Embryonic facial prominence (tissue), 1 donor: ENCODE measurements around the gene B3GLCT.
"Not testable (repeated sequence)": the region's sequence is repeated elsewhere in the genome, so short reads cannot be mapped to it uniquely, and the experiment has no call there.

Source experiments
- DNase-seq: peaks from one replicate; pipeline ENCODE4 v3.0.0-alpha.2; 2016; ENCODE audit errors: extremely low spot score

Gene B3GLCT

DNA sequence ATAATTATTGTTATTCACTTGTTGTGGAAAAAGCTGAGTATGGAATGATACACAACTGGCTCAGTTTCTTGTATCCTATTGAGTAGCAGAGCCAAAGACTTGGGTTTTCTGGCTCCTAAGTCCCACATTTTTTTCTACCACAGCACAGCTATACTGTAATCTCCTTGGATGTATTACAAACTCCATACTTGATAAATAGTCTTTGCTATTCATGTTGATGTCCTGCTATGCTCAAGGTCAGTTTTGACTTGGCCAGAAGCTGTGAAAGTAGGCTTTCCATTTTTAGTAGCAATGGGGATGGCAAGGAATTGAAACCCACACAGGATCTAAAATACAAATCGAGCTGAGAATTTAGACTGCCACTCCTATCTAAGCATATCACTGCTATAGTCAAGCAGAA, 79.1 kb downstream of the B3GLCT start:
- no peak for DNase-seq

DNA sequence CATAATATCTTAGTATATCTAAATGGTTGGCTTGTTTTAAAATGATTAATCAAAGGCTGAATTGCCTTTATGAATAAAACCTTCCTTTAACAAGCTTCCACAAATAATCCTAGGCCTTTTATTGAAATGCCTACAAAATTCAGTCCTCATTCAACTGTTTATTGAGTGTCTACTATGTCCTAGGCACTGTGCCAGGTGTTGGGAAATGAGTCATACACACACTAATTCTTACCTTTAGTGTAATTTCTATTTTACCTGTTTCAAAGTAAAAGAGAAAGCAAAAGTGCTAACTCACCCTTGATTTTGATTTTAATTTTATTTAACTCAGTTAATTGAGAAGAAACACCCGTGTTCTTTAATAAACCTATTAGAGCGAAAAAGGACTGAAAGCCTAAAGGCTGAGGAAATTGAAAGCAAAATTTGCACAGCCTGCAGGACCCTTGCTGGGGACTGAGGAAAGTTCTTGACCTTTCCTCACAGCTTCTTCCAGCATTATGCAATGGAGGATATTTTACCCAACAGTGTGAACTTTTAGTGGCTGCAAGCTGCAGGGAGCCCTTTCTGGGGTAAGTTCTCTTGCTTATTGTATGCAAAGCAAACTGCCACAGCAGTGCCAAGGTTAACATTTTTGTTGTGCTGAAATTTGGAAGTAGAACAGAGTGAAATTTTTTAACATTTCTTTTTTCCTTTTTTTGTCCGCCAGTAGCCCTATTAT, 83.1 kb downstream of the B3GLCT start:
- DNase-seq = no peak

DNA sequence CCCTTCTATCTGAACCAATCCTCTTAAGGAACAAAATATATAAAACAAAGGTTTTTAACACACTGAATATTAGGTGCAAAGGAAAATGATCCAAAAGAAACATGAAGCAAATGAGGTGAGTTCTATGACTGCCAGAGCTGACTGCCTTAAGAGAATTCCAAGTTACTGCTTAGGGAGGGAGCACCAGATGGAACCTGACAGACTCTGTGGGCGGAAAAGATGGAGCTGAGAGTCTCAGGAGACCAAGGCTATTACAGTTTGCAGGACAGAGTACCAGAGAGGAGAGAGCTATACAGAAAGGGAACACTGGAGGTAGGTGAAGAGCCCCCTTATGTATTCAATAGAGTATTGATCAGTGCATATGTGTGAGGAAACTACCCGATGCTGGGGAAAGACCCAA, 87.2 kb downstream of the B3GLCT start:
- no peak for DNase-seq

DNA sequence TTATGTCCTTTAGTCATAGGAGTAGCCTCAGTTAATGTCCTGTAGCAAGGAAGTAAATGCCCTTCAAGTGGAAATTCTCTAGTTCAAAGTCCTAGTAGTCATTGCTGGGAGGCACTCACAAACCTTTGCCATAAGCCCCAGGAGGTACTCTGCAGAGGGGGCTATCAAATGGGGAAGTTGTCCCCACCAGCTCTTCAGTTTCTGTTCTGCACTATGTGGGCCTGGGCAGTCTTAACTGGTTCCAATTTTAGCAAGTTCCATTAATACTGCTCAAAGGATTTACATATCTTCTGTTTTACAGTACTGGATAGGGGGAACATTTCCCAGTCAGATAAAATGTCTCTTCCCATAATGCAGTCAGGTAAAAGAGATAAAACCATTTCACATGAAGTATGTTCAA, 101.3 kb downstream of the B3GLCT start:
- DNase-seq = no peak

DNA sequence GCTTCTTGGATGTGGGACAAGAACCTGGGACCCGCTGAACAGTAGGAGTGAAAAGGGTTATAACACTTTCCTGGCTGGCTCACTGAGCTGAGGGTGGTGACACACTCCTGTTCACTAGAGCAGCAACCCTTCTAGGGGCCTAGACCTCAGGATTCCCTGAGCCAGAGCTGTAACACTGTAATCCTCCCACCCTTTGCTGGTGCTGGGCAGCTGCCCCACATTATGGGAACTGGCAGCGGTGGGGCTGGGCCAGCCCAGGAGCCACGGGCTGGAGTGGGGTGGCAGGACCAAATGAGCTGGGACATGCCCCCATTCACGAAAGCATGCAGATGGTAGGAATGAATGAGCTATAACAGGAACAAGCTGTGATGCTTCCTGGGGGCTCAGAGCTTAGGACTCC, 110.6 kb downstream of the B3GLCT start:
- no peak for DNase-seq

DNA sequence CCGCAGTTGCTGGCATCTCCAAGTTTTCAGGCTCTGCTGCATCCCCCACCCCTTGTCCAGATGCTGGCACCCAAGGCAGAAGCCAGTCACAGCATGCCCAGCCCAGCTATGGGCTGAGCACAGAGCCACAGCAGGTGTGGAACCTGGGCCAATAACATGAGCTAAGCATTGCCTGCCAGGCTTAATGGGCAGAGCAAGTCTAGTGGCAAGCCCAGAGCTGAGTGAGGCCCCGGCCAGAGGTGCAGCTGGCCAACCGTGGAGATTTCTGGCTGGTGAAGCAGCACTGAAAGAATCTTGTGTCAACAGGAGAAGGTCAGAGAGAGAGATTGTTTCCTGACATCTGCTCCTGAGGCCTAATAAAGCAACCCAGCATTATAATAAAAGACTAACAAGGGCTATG, 111.0 kb downstream of the B3GLCT start:
- DNase-seq = no peak

DNA sequence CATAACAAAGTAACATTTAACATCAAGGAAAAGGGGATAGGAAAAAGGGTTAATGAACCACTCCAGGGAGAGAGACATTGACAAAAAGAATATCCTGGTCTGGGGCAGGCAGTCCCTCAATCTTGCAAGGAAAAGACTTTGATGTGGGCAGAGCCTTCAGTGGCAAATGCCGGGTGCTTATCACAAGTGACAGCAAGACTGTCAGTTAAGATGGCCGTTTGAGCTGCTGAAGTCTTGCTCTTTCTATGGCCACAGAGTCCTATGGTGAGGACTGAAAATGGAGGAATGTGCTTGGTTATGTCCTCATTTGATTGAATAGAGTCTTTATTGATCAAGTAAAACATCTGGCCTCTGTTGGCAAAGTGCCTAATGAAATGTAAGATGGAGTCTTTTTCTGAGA, 112.1 kb downstream of the B3GLCT start:
- no peak for DNase-seq

DNA sequence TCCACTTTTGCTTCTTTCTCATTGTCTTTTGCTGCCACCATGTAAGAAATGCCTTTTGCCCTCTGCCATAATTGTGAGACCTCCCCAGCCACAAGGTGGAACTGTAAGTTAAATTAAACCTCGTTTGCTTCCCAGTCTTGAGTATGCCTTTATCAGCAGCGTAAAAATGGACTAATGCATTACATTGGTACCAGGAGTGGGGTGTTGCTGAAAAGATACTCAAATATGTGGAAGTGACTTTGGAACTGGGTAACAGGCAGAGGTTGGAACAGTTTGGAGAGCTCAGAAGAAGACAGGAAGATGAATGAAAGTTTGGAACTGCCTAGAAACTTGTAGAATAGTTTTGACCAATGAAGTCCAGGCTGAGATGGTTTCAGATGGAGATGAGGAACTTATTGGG, 115.2 kb downstream of the B3GLCT start:
- DNase-seq = no peak

DNA sequence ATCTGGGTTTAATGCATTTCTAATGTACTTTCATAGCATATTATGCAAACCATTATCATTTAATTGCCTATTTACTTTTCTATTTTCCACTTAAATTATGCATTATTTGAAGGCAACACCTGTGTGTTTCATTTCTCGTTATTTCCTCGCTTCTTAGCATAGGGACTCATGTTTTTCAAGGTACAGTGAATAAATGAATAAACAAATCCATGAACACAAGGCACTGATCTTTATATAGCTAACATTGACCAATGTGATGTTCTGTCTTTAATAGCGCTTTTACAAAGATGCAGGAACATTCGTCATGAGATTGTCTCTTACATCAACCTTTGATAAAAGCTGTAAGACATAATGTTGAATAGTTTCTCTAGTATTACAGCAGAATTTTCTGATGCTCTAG, 121.2 kb downstream of the B3GLCT start:
- no peak for DNase-seq

DNA sequence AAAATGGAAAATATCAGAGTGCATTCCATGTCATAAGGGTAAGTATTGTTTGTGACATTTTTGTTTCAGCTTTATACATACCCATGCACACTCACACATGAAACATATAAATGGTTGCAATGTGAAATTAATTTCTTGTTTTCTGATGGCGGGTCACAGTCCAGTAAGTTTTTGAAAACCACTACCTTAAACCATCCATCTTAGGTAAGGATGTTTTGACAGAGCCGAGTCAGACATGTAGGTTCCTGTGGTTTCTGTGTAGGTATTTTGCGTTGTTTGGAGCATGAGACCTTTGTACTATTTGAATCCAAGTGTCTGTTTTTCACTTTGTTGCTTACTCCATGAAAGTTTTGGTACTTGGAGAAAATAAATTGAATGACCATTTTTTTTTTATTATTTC, 121.7 kb downstream of the B3GLCT start:
- DNase-seq = no peak

DNA sequence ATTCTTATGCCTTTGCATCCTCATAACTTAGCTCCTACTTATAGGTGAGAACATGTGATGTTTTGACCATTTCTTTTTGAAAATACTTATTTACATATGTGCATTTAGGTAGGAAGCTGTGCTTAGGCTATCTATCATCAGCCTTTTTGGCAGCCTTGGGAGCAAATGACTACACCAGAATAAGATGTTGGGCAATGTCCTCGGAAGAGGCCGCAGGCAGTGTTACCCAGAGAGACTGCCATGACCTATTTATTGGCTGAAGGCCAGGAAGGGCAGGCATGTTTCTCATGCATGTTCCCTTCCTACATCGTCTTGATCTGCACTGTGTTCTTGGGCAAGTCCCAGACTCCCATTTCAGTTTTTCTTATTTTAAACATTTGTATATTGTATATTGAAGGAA, 122.3 kb downstream of the B3GLCT start:
- no peak for DNase-seq

DNA sequence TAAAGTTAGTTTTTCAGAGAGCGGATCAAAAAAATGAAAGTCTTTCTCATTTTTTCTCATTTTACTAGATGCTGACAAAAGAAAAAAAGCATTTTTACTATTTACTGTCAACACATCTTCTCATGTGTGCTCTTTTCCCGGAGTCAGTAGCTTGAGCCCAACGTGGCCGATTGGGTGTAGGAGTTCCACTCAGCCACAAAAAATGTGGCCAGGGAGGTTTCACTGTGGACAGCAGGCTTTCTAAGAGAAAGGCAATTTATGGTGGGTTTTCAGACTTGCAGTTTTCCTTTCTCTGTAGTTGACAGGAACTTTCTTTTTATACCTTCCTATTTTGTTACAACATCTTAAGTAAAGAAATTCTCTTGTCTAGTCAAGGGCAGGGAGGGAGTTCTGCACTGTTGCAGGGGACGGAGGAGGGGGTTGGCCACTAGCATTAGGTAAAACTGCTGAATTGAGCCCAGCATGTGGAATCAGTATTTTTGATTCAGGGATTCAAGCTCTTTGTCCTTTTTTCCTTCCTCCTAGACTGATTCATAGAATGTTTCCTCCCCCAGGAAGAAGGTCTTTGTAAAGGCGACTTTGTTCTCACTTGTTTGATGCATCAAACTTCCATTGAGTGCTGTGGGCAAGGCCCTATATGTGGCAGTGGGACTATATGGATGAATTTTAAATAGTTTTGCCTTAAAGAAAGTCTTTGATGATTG, 123.1 kb downstream of the B3GLCT start:
- DNase-seq = no peak

DNA sequence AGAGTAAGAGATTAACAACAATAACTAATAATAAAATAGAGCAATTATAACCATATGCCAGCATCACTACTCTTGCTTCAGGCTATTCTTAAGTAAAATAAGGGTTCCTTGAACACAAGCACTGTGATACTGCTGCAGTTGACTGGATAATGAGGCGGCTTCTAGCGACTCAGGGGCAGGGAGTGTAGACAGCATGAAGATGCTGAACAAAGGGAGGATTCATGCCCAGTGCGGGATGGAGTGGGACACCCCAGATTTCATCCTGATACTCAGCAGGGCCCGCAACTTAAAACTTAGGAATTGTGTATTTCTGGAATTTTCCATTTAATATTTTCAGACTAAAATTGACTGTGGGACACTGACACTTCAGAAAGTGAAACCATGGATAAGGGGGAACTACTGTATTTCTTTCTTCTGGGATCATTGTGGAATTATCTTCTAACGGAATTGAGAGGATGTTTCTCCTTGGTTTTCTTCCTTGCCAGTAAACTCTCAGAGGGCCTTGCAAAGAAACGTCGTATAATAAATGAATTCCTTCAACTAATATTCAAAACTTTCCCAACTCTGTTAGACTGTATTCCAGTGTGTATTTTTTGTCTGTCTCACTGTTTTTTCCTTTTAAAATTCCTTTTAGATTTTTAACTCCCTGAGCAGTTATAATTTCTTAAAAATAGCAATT, 127.5 kb downstream of the B3GLCT start:
- no peak for DNase-seq

DNA sequence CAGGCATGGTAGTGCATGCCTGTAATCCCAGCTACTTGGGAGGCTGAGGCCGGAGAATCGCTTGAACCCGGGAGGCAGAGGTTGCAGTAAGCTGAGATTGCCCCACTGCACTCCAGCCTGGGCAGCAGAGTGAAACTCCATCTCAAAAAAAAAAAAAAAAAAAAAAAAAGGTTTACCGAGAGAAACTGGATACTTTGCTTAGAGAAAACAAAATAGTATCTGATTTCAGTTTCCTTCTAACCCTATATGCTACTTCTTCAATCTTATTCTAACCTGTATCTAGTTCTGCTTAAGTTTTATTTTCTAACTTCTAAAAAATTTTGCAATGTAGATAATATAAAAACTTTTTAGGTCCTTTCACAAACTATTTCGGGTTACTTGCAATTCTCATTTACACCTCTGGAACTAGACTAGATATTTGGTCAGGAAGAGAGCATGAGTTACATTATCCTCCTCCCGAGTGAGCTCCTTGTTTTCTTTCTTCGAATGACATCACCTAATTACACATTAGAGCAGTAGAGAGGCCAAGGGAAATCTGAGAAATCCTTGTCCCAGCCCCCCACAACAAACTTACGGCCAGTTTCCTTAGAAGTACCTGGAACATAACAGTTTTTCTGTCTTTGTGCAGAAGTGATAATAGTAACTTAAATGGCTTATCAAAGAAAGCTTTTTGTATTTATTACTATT, 128.9 kb downstream of the B3GLCT start:
- DNase-seq = peak; percentile 18

DNA sequence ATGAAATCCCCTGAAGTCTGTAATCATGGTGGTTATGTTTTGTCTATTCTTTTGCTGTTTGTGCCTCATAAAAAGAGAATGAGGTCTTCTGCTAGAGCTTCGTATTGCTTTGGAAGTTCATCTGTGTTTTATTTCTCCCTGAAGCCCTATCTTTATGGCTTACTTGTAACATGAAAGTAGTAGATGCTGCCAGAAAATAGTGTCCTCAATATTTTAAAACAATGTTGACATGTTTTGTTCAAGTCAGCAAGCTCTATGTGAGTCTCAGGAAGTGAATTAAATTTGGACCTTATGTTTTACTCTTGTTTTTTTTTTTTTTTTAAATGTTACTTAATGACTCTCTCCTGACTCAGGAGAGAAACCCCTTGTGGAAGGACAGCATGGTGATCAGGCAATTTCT, 130.5 kb downstream of the B3GLCT start:
- DNase-seq = no peak

DNA sequence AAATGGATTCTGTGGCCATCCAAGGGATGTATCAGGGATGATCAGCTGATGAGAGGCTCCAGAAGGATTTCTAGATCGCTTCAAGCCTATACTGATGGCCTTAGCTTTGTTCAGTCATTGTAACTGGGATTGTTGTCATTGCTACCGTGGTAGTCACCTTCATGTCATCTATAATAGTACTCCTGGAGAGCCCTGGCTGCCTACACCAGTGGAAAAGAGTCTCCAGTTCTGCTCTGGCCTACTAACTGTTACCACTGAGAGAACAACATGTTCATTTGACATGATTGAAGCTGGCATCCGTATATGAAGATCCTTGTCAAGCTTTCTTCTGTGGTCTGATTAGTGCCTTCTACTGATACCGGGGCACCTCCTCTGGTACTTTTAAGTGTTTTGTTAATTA, 131.3 kb downstream of the B3GLCT start:
- DNase-seq = no peak

DNA sequence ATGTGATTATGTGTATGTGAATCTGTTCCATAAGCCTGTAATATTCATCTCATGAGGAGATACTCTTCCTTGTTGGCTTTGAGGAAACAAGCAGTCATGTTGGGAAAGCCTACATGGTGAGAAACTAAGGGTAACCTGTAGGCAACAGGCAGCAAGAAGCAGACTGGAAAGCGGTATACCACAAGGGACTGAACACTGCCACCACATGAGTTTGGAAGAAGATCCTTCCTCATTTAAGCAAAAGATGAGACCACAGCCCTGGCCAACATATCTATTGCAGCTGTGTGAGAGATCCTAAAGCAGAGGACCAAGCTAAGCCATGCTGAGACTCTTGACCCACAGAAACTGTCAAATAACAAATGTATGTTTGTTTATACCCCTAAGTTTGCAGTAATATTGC, 134.8 kb downstream of the B3GLCT start:
- DNase-seq = no peak

DNA sequence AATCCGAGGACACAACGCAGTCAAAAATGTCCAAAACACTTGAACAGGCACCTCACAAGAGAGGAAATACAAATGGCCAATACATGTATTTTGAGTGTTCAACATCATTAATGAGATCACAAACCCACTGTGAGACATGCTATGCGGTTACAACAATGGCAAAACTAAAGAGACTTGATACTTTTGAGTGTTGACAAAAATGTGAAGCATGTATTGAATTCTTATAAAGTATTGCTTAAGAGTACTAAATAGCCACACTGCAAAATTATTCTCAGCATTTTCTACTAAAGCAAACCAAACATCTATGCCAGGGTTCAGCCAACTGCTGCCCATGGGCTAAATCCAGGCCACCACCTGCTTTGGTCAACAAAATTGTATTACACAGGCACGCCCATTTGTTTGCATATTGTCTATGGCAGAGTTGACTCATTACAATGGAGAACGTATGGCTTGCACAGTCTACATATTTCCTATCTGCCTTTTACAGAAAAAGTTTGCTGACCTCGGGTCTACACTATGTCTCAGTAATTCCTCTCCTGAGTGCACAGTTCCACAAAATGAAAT, 135.3 kb downstream of the B3GLCT start:
- DNase-seq = no peak

DNA sequence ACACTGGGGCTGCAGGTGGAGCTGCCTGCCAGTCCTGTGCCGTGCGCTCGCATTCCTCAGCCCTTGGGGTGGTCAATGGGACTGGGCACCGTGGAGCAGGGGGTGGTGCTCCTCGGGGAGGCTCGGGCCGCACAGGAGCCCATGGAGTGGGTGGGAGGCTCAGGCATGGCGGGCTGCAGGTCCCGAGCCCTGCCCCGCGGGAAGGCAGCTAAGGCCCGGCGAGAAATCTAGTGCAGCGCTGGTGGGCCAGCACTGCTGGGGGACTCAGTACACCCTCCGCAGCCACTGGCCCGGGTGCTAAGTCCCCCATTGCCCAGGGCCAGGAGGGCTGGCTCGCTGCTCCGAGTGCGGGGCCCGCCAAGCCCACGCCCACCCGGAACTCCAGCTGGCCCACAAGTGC, 139.8 kb downstream of the B3GLCT start:
- not testable (repeated sequence) for DNase-seq

DNA sequence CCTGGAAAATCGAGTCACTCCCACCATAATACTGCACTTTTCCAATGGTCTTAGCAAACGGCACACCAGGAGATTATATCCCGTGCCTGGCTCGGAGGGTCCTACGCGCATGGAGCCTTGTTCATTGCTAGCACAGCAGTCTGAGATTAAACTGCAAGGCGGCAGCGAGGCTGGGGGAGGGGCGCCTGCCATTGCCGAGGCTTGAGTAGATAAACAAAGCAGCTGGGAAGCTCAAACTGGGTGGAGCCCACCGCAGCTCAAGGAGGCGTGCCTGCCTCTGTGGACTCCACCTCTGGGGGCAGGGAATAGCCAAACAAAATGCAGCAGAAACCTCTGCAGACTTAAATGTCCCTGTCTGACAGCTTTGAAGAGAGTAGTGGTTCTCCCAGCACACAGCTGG, 141.1 kb downstream of the B3GLCT start:
- not testable (repeated sequence) for DNase-seq

DNA sequence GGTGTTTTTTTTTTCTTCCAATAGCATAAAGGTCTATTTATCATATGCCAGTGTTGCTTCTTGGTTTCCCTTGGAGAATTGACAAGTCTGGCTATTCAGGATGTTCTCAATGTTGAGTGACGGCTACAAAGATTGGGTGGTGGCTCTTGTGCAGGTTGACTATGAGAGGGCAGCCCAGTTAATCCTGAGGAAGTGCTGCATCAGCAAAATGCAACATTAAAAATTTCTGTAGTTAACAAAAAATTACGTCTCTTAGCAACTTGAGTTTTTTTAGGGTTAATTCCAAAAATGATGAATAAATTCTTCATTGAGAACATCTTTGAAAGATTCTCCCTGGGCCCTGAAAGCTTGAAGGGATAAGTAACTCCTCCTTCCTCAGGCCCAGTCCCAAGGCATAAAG, 147.1 kb downstream of the B3GLCT start:
- no peak for DNase-seq

DNA sequence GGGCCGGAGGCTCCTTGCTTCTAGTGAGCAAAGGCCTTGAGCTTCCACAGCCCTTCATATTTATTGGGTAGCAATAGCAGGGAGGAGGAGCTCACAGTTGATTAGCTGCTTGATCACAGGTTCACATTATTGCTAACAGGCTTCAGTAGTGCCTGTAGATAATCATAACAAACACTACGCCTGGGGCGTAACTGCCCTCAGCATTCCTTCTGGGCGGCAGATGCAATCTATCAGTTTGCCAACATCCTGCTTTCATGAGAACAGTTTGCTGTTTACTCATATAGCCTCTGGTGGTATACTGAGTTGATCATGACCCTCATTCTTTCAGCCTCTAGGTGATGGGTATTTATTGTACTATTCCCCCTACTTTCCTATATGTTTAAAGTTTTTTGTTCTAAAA, 149.4 kb downstream of the B3GLCT start:
- DNase-seq = no peak
